Liver (tissue), 9 donors: ENCODE results near the gene SMOC2. TPM values are rescaled to one million over a fixed set of nuclear protein-coding genes. Genes with fewer than 3 reads are reported as not detected.
"Not testable (repeated sequence)": the region's sequence is repeated elsewhere in the genome, so short reads cannot be mapped to it uniquely, and the experiment has no call there.

Experiments used
- DNase-seq: peaks from one replicate; pipeline ENCODE4 v3.0.0-alpha.2; 2017; ENCODE audit warnings: low spot score
- H3K27ac ChIP-seq, 2 donors: one replicate each; pipeline ENCODE4 v1.7.0; 2013; ENCODE audit warnings: inconsistent platforms in 2 of 2, low read length in 2 of 2, control low read depth in 1 of 2, low read depth in 1 of 2, mild to moderate bottlenecking in 1 of 2
- H3K27me3 ChIP-seq, 4 donors: one replicate each; pipeline versions ENCODE4 v1.6.1 to v1.7.0; 2013; ENCODE audit warnings: low read length in 3 of 4, inconsistent platforms in 1 of 4, mild to moderate bottlenecking in 1 of 4, moderate library complexity in 1 of 4; ENCODE audit not compliant: control insufficient read depth in 4 of 4, insufficient read depth in 4 of 4
- H3K36me3 ChIP-seq, 4 donors: one replicate each; pipeline versions ENCODE4 v1.6.1 to v1.7.0; 2013; ENCODE audit warnings: low read length in 3 of 4, mild to moderate bottlenecking in 3 of 4, low read depth in 1 of 4, moderate library complexity in 1 of 4; ENCODE audit not compliant: control insufficient read depth in 4 of 4, insufficient read depth in 3 of 4
- H3K4me1 ChIP-seq, 4 donors: one replicate each; pipeline versions ENCODE4 v1.6.1 to v1.7.0; 2013; ENCODE audit warnings: low read length in 3 of 4, mild to moderate bottlenecking in 3 of 4, moderate library complexity in 1 of 4; ENCODE audit not compliant: control insufficient read depth in 4 of 4, insufficient read depth in 4 of 4
- H3K4me3 ChIP-seq, 3 donors: one replicate each; pipeline versions ENCODE4 v1.6.1 to v1.7.0; 2013; ENCODE audit warnings: low read length in 3 of 3, control low read depth in 1 of 3, low read depth in 1 of 3, mild to moderate bottlenecking in 1 of 3
- H3K9ac ChIP-seq, 2 donors: one replicate each; pipeline ENCODE4 v1.7.0; 2013; ENCODE audit warnings: low read length in 2 of 2, mild to moderate bottlenecking in 2 of 2, moderate library complexity in 2 of 2, control low read depth in 1 of 2, low read depth in 1 of 2
- H3K9me3 ChIP-seq, 4 donors: one replicate each; pipeline versions ENCODE4 v1.6.1 to v1.7.0; 2013; ENCODE audit warnings: low read length in 3 of 4; ENCODE audit not compliant: control insufficient read depth in 4 of 4
- EGR1 ChIP-seq, 2 donors: IDR thresholded peaks; 2 replicates each; pipeline ENCODE4 v1.6.1; 2016 to 2018; ENCODE audit warnings: antibody characterized with exemption in 2 of 2, low read depth in 2 of 2
- FOXA1 ChIP-seq: IDR thresholded peaks from 2 replicates; pipeline ENCODE4 v1.6.1; 2016; ENCODE audit warnings: antibody characterized with exemption
- FOXA2 ChIP-seq: IDR thresholded peaks from 2 replicates; pipeline ENCODE4 v1.6.1; 2016; ENCODE audit warnings: antibody characterized with exemption
- GABPA ChIP-seq, 2 donors: IDR thresholded peaks in 1 of 2; conservative IDR thresholded peaks in 1 of 2; 2 replicates each; pipeline ENCODE4 v1.6.1; 2016; ENCODE audit warnings: antibody characterized with exemption in 2 of 2, mild to moderate bottlenecking in 1 of 2, moderate library complexity in 1 of 2
- HNF4A ChIP-seq, 2 donors: conservative IDR thresholded peaks; 2 replicates each; pipeline ENCODE4 v1.6.1; 2016; ENCODE audit warnings: antibody characterized with exemption in 2 of 2, mild to moderate bottlenecking in 2 of 2
- HNF4G ChIP-seq: IDR thresholded peaks from 2 replicates; pipeline ENCODE4 v1.6.1; 2016; ENCODE audit warnings: antibody characterized with exemption
- JUND ChIP-seq, 2 donors: IDR thresholded peaks; 2 replicates each; pipeline ENCODE4 v1.6.1; 2016; ENCODE audit warnings: antibody characterized with exemption in 2 of 2
- NR2F2 ChIP-seq: IDR thresholded peaks from 2 replicates; pipeline ENCODE4 v1.6.1; 2016; ENCODE audit warnings: antibody characterized with exemption
- RAD21 ChIP-seq, 2 donors: IDR thresholded peaks; 2 replicates each; pipeline ENCODE4 v1.6.1; 2016; ENCODE audit warnings: antibody characterized with exemption in 2 of 2, mild to moderate bottlenecking in 2 of 2
- RXRA ChIP-seq, 2 donors: IDR thresholded peaks; 2 replicates each; pipeline ENCODE4 v1.6.1; 2017 to 2018; ENCODE audit warnings: antibody characterized with exemption in 2 of 2, mild to moderate bottlenecking in 1 of 2
- SP1 ChIP-seq: IDR thresholded peaks from 2 replicates; pipeline ENCODE4 v1.6.1; 2018; ENCODE audit warnings: antibody characterized with exemption, mild to moderate bottlenecking
- YY1 ChIP-seq: IDR thresholded peaks from 2 replicates; pipeline ENCODE4 v1.6.1; 2016; ENCODE audit warnings: antibody characterized with exemption, mild to moderate bottlenecking
- WGBS: extraction: QIAGEN DNeasy Blood & Tissue Kit; methylation state at CpG from one replicate; pipeline ENCODE4 v1.1.7; 2013; 5-methylcytosine and 5-hydroxymethylcytosine counted together
- polyA plus RNA-seq, 2 donors: library from polyadenylated mRNA; stranded (reverse) in 1 of 2; unstranded in 1 of 2; fragments of 200-250 nt in 1 of 2; fragments of >200 nt in 1 of 2; fragmentation: Nextera tagmentation in 1 of 2; extraction: Ambion mirVana in 1 of 2; gene quantifications; one replicate each; pipeline versions ENCODE4 v1.2.1 to v1.2.3, GENCODE V29; 2013 to 2015
- total RNA-seq, 2 donors: library from RNA; depleted of rRNA; stranded (reverse); fragments of >200 nt; gene quantifications; one replicate each; pipeline ENCODE4 v1.2.3, GENCODE V29; 2014
- TF ChIP-seq, protein P1 (sequence below): IDR thresholded peaks from 2 replicates; pipeline ENCODE4 v1.6.1; 2016; ENCODE audit warnings: antibody characterized with exemption
- TF ChIP-seq, protein P2 (sequence below): fragments of 150-350 bp; IDR thresholded peaks from 2 replicates; pipeline ENCODE4 v1.5.1; 2017; ENCODE audit warnings: improper control_type of control experiment, low read depth, low read length; ENCODE audit not compliant: missing input control
- TF ChIP-seq, protein P3 (sequence below): IDR thresholded peaks from 2 replicates; pipeline ENCODE4 v1.6.1; 2016; ENCODE audit warnings: antibody characterized with exemption, mild to moderate bottlenecking
- TF ChIP-seq, protein P4 (sequence below): IDR thresholded peaks from 2 replicates; pipeline ENCODE4 v1.6.1; 2016; ENCODE audit warnings: antibody characterized with exemption
- TF ChIP-seq, protein P5 (sequence below): IDR thresholded peaks from 2 replicates; pipeline ENCODE4 v1.6.1; 2016; ENCODE audit warnings: antibody characterized with exemption
- donor health status: healthy.
- donor health status: healthy.
- donor health status: healthy.
- donor health status: healthy.
- donor health status: healthy.

Gene SMOC2
- total and polyA plus RNA-seq, 4 donors, result 0.23 to 1.9 (median 1.1) TPM

DNA sequence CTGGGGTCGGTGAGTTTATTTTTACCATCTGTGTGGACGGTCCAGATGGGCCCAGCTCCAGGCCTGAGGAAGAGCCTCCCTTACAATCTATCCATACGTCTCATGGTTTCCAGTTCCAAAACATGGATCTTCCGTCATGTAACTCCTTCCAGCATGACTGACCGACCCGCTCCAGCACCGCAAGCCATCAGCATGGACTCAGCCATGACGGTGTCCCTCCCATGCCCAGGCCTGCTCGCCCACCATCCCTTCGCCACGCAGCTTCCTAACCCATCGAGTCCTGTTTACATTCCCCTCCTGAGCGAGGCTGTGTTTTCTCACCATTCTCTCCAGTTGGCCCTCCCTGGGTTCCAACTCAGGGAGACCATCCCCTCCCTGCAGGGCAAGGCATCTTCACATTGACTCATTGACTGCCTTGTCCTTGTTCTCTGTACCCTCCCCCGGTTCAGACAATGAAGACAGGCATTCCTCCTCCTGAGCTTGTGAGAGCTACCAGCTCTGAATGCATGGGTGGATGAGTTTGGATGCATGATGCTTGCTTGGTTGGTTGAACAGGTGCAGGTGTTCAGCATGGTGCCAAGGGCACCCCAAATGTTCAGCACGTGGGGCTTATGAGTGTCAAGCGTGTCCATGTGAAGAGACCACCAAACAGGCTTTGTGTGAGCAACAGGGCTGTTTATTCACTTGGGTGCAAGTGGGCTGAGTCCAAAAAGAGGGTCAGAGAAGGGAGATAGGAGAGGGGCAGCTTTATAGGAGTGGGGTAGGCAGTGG lies 235.8 kb downstream of the SMOC2 start:
- WGBS, result 80% methylated on average over 16 of the region's 16 CpGs
- no peak overlapping the region for H3K27ac ChIP-seq
- H3K9ac ChIP-seq, result no peak overlapping the region
- H3K9me3 ChIP-seq, result no peaks in the 10 kb centered on the region
- TF ChIP-seq EGR1 (IDR thresholded peaks at IDR 0.05; ENCODE audit: low read depth in 2 of 2) (no peak), FOXA2 (no peak), RAD21 (IDR thresholded peaks at IDR 0.05) (no peak), JUND (IDR thresholded peaks at IDR 0.05) (no peak), NR2F2 (no peak), YY1 (no peak), SP1 (no peak), HNF4G (no peak), RXRA (IDR thresholded peaks at IDR 0.05) (no peak), FOXA1 (no peak), GABPA (IDR thresholded peaks at IDR 0.05 in 1 of 2, conservative IDR thresholded peaks at IDR 0.05 in 1 of 2) (no peak), HNF4A (conservative IDR thresholded peaks at IDR 0.05) (no peak)
- TF ChIP-seq, protein P1, sequence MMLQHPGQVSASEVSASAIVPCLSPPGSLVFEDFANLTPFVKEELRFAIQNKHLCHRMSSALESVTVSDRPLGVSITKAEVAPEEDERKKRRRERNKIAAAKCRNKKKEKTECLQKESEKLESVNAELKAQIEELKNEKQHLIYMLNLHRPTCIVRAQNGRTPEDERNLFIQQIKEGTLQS, result no peak
- TF ChIP-seq, protein P2, sequence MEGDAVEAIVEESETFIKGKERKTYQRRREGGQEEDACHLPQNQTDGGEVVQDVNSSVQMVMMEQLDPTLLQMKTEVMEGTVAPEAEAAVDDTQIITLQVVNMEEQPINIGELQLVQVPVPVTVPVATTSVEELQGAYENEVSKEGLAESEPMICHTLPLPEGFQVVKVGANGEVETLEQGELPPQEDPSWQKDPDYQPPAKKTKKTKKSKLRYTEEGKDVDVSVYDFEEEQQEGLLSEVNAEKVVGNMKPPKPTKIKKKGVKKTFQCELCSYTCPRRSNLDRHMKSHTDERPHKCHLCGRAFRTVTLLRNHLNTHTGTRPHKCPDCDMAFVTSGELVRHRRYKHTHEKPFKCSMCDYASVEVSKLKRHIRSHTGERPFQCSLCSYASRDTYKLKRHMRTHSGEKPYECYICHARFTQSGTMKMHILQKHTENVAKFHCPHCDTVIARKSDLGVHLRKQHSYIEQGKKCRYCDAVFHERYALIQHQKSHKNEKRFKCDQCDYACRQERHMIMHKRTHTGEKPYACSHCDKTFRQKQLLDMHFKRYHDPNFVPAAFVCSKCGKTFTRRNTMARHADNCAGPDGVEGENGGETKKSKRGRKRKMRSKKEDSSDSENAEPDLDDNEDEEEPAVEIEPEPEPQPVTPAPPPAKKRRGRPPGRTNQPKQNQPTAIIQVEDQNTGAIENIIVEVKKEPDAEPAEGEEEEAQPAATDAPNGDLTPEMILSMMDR, result no peak
- TF ChIP-seq, protein P3, sequence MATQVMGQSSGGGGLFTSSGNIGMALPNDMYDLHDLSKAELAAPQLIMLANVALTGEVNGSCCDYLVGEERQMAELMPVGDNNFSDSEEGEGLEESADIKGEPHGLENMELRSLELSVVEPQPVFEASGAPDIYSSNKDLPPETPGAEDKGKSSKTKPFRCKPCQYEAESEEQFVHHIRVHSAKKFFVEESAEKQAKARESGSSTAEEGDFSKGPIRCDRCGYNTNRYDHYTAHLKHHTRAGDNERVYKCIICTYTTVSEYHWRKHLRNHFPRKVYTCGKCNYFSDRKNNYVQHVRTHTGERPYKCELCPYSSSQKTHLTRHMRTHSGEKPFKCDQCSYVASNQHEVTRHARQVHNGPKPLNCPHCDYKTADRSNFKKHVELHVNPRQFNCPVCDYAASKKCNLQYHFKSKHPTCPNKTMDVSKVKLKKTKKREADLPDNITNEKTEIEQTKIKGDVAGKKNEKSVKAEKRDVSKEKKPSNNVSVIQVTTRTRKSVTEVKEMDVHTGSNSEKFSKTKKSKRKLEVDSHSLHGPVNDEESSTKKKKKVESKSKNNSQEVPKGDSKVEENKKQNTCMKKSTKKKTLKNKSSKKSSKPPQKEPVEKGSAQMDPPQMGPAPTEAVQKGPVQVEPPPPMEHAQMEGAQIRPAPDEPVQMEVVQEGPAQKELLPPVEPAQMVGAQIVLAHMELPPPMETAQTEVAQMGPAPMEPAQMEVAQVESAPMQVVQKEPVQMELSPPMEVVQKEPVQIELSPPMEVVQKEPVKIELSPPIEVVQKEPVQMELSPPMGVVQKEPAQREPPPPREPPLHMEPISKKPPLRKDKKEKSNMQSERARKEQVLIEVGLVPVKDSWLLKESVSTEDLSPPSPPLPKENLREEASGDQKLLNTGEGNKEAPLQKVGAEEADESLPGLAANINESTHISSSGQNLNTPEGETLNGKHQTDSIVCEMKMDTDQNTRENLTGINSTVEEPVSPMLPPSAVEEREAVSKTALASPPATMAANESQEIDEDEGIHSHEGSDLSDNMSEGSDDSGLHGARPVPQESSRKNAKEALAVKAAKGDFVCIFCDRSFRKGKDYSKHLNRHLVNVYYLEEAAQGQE, result no peak
- TF ChIP-seq, protein P4, sequence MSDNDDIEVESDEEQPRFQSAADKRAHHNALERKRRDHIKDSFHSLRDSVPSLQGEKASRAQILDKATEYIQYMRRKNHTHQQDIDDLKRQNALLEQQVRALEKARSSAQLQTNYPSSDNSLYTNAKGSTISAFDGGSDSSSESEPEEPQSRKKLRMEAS, result no peak
- TF ChIP-seq, protein P5, sequence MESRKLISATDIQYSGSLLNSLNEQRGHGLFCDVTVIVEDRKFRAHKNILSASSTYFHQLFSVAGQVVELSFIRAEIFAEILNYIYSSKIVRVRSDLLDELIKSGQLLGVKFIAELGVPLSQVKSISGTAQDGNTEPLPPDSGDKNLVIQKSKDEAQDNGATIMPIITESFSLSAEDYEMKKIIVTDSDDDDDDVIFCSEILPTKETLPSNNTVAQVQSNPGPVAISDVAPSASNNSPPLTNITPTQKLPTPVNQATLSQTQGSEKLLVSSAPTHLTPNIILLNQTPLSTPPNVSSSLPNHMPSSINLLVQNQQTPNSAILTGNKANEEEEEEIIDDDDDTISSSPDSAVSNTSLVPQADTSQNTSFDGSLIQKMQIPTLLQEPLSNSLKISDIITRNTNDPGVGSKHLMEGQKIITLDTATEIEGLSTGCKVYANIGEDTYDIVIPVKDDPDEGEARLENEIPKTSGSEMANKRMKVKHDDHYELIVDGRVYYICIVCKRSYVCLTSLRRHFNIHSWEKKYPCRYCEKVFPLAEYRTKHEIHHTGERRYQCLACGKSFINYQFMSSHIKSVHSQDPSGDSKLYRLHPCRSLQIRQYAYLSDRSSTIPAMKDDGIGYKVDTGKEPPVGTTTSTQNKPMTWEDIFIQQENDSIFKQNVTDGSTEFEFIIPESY, result no peak
- H3K4me1 ChIP-seq, result no peaks in the 10 kb centered on the region
- DNase-seq, result peak; percentile 13
- no peaks in the 10 kb centered on the region for H3K36me3 ChIP-seq
- H3K4me3 ChIP-seq, result no peak overlapping the region
- no peaks in the 10 kb centered on the region for H3K27me3 ChIP-seq

DNA sequence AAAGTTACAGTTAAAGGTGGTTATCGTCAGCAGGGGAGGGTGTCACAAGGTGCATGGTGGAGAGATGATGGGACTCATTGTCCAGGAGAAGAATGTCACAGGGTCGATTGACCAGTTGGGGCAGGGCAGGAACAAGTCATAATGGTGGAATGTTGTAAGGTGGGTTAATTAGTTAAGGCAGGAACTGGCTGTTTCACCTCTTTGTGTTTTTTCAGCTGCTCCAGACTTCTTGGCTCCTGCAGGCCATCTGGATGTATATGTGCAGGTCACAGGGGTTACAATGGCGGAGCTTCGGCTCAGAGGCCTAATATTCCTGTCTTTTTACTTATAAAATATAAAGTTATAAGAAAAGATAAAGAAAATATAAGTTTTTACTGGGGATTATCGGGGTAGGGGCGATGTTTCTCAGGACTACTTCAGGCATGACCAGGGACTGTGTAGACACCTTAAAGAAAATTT lies 236.4 kb downstream of the SMOC2 start:
- H3K27ac ChIP-seq, H3K4me3 ChIP-seq, H3K9ac ChIP-seq, H3K36me3 ChIP-seq, H3K9me3 ChIP-seq, H3K27me3 ChIP-seq, H3K4me1 ChIP-seq: not testable (repeated sequence)
- 77% methylated on average over 6 of the region's 6 CpGs for WGBS
- peak; percentile 20 for DNase-seq
